Neuronal stem cell (in vitro differentiated cells): ENCODE data around the gene ADRA2A.
A peak's percentile ranks its signal among the peaks of the same experiment; 100 is the strongest.

Experiments
- DNase-seq: peaks from one replicate; pipeline ENCODE4 v3.0.0-alpha.2; 2013; ENCODE audit warnings: low spot score
- H2AFZ ChIP-seq: one replicate; pipeline ENCODE4 v1.6.1; 2013; ENCODE audit warnings: mild to moderate bottlenecking, low read length, inconsistent platforms
- H2AK5ac ChIP-seq: 2 replicates; pipeline ENCODE4 v1.6.1; 2013; ENCODE audit warnings: low read depth, mild to moderate bottlenecking, inconsistent platforms, low read length, moderate library complexity, mixed read lengths
- H2BK120ac ChIP-seq: 2 replicates; pipeline ENCODE4 v1.6.1; 2013; ENCODE audit warnings: low read depth, mild to moderate bottlenecking, inconsistent platforms, low read length, moderate library complexity, mixed read lengths
- H2BK12ac ChIP-seq: one replicate; pipeline ENCODE4 v1.6.1; 2013; ENCODE audit warnings: low read length, inconsistent platforms
- H2BK15ac ChIP-seq: 2 replicates; pipeline ENCODE4 v1.6.1; 2013; ENCODE audit warnings: mild to moderate bottlenecking, low read length, inconsistent platforms, mixed read lengths
- H2BK5ac ChIP-seq: one replicate; pipeline ENCODE4 v1.6.1; 2013; ENCODE audit warnings: inconsistent platforms, mild to moderate bottlenecking, low read length, moderate library complexity
- H3K14ac ChIP-seq: one replicate; pipeline ENCODE4 v1.6.1; 2013; ENCODE audit warnings: low read length, inconsistent platforms
- H3K18ac ChIP-seq: 2 replicates; pipeline ENCODE4 v1.6.1; 2013; ENCODE audit warnings: low read length, inconsistent platforms
- H3K23ac ChIP-seq: 2 replicates; pipeline ENCODE4 v1.6.1; 2013; ENCODE audit warnings: low read depth, mild to moderate bottlenecking, mixed read lengths, low read length, inconsistent platforms; ENCODE audit not compliant: poor library complexity
- H3K27ac ChIP-seq: replicated peaks from 3 replicates; pipeline ENCODE4 v1.5.1; 2013; ENCODE audit warnings: low read length, inconsistent platforms
- H3K27me3 ChIP-seq, 3 experiments: 2 replicates each; pipeline ENCODE4 v1.6.1; 2013; ENCODE audit warnings: low read length in 3 of 3, mild to moderate bottlenecking in 2 of 3, inconsistent platforms in 1 of 3, low read depth in 1 of 3, mixed read lengths in 1 of 3, moderate library complexity in 1 of 3; ENCODE audit not compliant: control insufficient read depth in 3 of 3, insufficient read depth in 3 of 3
- H3K36me3 ChIP-seq, 2 donors: replicated peaks in 1 of 2; 2 replicates each; pipeline ENCODE4 v1.6.1; 2013; ENCODE audit warnings: low read length in 2 of 2; ENCODE audit not compliant: control insufficient read depth in 2 of 2, insufficient read depth in 2 of 2
- H3K4ac ChIP-seq: 2 replicates; pipeline ENCODE4 v1.6.1; 2013; ENCODE audit warnings: inconsistent platforms, mild to moderate bottlenecking, low read length, moderate library complexity
- H3K4me1 ChIP-seq, 2 donors: 1 replicate in 1 of 2; 2 replicates in 1 of 2; pipeline ENCODE4 v1.6.1; 2013; ENCODE audit warnings: low read length in 2 of 2, low read depth in 1 of 2; ENCODE audit not compliant: control insufficient read depth in 2 of 2, insufficient read depth in 1 of 2
- H3K4me2 ChIP-seq: one replicate; pipeline ENCODE4 v1.6.1; 2013; ENCODE audit warnings: mild to moderate bottlenecking, low read length, inconsistent platforms; ENCODE audit not compliant: insufficient read depth, poor library complexity, severe bottlenecking
- H3K4me3 ChIP-seq, 2 donors: 2 replicates each; pipeline ENCODE4 v1.5.1; 2013; ENCODE audit warnings: low read length in 2 of 2, mild to moderate bottlenecking in 2 of 2, inconsistent platforms in 1 of 2, moderate library complexity in 1 of 2
- H3K79me1 ChIP-seq: one replicate; pipeline ENCODE4 v1.6.1; 2013; ENCODE audit warnings: low read depth, mild to moderate bottlenecking, inconsistent platforms, low read length, moderate library complexity
- H3K9ac ChIP-seq: one replicate; pipeline ENCODE4 v1.6.1; 2013; ENCODE audit warnings: mild to moderate bottlenecking, low read depth, low read length, inconsistent platforms; ENCODE audit not compliant: poor library complexity
- H3K9me3 ChIP-seq, 2 donors: replicated peaks in 1 of 2; 2 replicates each; pipeline versions ENCODE3 to v1.6.1; 2013; ENCODE audit warnings: low read length in 2 of 2, mild to moderate bottlenecking in 2 of 2, inconsistent platforms in 1 of 2, low read depth in 1 of 2, mixed read lengths in 1 of 2, moderate library complexity in 1 of 2; ENCODE audit not compliant: control insufficient read depth in 2 of 2, insufficient read depth in 1 of 2
- H4K8ac ChIP-seq: one replicate; pipeline ENCODE4 v1.6.1; 2013; ENCODE audit warnings: low read depth, mild to moderate bottlenecking, inconsistent platforms, low read length, moderate library complexity
- H4K91ac ChIP-seq: one replicate; pipeline ENCODE4 v1.6.1; 2013; ENCODE audit warnings: low read length, low read depth, mild to moderate bottlenecking, inconsistent platforms; ENCODE audit not compliant: poor library complexity
- WGBS, 2 donors: extraction: QIAGEN DNeasy Blood & Tissue Kit; methylation state at CpG; one replicate each; pipeline ENCODE4 v1.1.7; 2013; ENCODE audit warnings: missing lambda C conversion rate in 2 of 2, mixed read lengths in 1 of 2; ENCODE audit not compliant: insufficient read length in 2 of 2, insufficient replicate concordance in 1 of 2; ENCODE audit errors: extremely low coverage in 2 of 2; 5-methylcytosine and 5-hydroxymethylcytosine counted together

Gene ADRA2A

DNA sequence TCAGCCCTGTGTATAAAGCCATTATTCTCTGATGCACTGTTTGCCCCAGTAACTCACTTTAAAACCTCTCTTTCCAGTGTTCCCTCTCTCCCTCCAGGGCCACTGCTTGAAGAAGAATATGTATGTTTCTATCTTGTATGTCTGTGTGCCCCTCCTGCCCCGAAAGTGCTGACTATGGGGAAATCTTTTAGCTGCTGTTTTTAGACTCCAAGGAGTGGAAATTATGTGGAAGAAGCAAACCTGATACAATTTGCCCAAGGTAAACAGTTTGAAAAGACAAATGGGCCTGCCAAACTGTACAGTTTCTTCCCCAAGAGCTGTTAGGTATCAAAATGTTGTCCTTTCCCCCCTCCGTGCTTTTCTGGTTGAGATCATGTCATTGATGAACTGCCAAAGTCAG, 3.4 kb downstream of the ADRA2A start:
- Histone ChIP-seq H2AFZ (no peak overlapping the region), H3K14ac (no peak overlapping the region), H3K18ac (no peak overlapping the region), H2BK120ac (no peak overlapping the region), H3K27me3 (peaks cover 9 to 62% (median 32%) of the 10 kb centered on the region in 3 experiments), H2BK12ac (no peak overlapping the region), H2BK15ac (no peak overlapping the region), H3K9ac (no peak overlapping the region), H4K8ac (no peak overlapping the region), H3K9me3 (peaks cover 0 to 10% of the 10 kb centered on the region in 2 donors), H3K4me3 (no peak overlapping the region), H3K79me1 (no peaks in the 10 kb centered on the region), H3K4me2 (no peak overlapping the region), H3K36me3 (no peaks in the 10 kb centered on the region), H2AK5ac (no peak overlapping the region), H3K23ac (no peak overlapping the region), H3K27ac (no peak overlapping the region), H3K4ac (no peak overlapping the region), H3K4me1 (peaks cover 3 to 6% of the 10 kb centered on the region in 2 donors), H4K91ac (no peak overlapping the region), H2BK5ac (no peak overlapping the region)
- DNase-seq = no peak
- no CpG with 5 or more reads among the region's 2 CpGs for WGBS, 2 donors

DNA sequence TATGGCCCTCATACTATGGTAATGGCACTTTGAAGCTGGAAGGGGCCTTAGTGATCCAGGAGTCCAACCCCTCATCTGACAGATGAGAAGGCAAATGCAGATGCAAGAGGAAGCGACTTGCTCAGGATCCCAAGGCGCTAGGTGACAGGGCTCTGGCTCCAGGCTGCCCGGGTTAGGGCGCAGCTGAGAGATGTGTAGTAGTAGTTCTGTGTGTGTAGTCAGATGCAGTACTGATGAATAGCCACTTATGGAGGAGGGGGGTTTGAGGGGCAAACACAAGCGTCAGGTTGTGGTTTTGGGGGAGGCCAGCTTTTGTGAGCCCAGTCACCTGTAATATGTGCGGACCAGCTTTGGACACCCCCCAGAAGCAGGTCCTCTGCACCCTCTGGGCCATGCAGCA, 4.8 kb downstream of the ADRA2A start:
- Histone ChIP-seq H3K27me3 (peaks cover 9 to 49% (median 32%) of the 10 kb centered on the region in 3 experiments), H2BK120ac (no peak overlapping the region), H2BK12ac (no peak overlapping the region), H3K9me3 (peaks cover 0 to 10% of the 10 kb centered on the region in 2 donors), H3K27ac (no peak overlapping the region), H3K79me1 (no peaks in the 10 kb centered on the region), H2AFZ (no peak overlapping the region), H3K4me1 (peaks cover 0 to 3% of the 10 kb centered on the region in 2 donors), H3K18ac (no peak overlapping the region), H2BK5ac (no peak overlapping the region), H4K91ac (no peak overlapping the region), H3K14ac (no peak overlapping the region), H3K36me3 (no peaks in the 10 kb centered on the region), H2AK5ac (no peak overlapping the region), H3K9ac (no peak overlapping the region), H3K4me2 (no peak overlapping the region), H3K4ac (no peak overlapping the region), H3K4me3 (no peak overlapping the region), H2BK15ac (no peak overlapping the region), H3K23ac (no peak overlapping the region), H4K8ac (no peak overlapping the region)
- no peak for DNase-seq
- WGBS, 2 donors = no CpG with 5 or more reads among the region's 6 CpGs

DNA sequence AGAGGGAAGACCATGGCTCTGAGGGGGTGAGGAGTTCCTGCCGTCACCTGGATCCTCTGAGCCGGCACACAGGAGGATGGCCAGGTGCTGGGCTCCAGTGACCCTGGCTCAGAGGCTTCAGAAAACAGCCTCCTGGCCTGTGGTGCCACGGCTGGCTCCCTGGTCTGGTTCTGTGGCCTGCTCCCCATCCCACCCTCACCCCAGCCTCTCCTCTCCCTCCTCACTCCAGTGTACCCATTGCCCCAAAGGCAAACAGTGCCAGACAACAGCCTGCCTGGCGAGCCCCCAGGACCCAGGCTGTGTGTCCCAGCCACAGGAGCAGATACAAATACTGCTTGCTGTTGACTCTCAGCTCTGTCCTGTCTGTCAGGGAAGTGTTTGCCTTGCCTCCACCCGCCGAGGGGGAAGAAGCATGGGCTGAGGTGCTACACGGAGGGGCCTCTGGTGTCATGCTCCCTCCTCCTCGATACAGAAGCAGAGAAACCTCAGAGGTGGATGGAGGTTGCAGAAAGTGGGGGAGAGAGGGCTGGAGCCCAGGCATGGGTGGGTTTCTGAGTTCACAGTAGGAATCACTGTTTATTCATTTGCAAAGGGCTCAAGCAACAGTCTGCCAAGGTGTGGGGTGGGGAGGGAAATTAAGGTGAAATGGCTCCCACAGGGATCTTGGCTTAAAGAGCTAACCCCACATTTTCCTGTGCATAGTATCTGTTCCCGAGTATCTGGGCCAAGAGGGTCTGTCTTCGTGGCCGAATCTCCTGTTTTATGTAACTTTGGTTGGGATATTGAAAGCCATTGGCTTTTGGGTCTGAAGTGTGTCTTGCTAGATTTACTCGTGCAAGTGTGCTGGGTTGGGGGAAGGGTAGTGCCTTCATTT, 5.5 kb downstream of the ADRA2A start:
- Histone ChIP-seq H3K27me3 (peaks cover 9 to 42% (median 27%) of the 10 kb centered on the region in 3 experiments), H2BK12ac (no peak overlapping the region), H3K27ac (no peak overlapping the region), H2BK15ac (no peak overlapping the region), H3K4me2 (no peak overlapping the region), H2BK5ac (no peak overlapping the region), H2AFZ (no peak overlapping the region), H3K14ac (no peak overlapping the region), H3K9me3 (peaks cover 0 to 10% of the 10 kb centered on the region in 2 donors), H3K9ac (no peak overlapping the region), H4K8ac (no peak overlapping the region), H2BK120ac (no peak overlapping the region), H3K4me1 (peaks cover 0 to 3% of the 10 kb centered on the region in 2 donors), H3K4ac (no peak overlapping the region), H4K91ac (no peak overlapping the region), H3K79me1 (no peaks in the 10 kb centered on the region), H3K4me3 (no peak overlapping the region), H3K23ac (no peak overlapping the region), H3K36me3 (no peaks in the 10 kb centered on the region), H2AK5ac (peak overlapping the region; percentile 58), H3K18ac (peak overlapping the region; percentile 11)
- no peak for DNase-seq
- WGBS, 2 donors = no CpG with 5 or more reads among the region's 12 CpGs

DNA sequence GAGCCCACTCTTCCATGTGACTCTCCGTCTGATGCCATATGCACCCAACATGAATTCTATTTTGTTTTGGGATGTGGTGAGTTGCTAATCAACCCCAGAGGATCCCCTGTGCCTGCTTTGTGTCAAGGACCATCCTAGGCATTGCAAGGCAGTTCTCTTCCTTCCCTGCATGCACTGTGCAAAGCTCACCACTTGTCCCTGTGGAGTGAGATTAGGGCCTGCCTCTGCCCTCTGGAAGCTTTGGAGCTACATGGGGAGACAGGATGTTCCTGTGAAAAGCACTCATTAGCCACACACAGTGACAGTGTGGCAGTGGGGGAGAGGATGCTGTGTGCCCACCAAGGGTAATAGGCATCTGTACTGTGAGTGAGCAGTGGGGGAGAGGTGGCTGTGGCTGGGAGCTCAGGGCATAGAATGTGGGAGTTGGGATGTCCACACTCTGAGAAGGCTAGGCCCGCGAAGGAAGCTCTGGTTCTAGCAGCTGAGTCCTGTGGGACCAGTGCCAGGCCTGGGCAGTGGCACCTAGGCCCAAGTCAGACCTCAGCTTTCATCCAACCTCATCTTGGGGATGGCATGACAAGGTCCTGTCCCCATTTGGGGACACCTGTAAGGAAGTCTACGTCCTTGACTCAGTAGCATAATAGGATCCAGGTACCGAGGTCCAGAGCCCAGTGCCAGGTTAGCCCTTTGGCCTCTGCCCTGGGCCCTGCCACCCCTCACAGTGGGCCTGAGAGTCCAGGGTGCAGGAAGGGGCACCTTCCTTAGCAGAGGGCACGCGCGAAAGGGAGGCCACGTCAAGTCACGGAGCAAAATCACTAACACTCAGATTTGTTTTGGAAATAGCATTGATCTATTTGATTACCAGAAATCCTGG, 6.6 kb downstream of the ADRA2A start:
- Histone ChIP-seq H2BK12ac (no peak overlapping the region), H2BK5ac (no peak overlapping the region), H2AK5ac (no peak overlapping the region), H4K8ac (no peak overlapping the region), H3K9me3 (peaks cover 0 to 5% of the 10 kb centered on the region in 2 donors), H2AFZ (no peak overlapping the region), H3K36me3 (no peaks in the 10 kb centered on the region), H3K18ac (no peak overlapping the region), H2BK120ac (no peak overlapping the region), H3K79me1 (no peaks in the 10 kb centered on the region), H3K27me3 (peaks cover 2 to 32% (median 15%) of the 10 kb centered on the region in 3 experiments), H3K23ac (no peak overlapping the region), H3K4me2 (no peak overlapping the region), H3K4me1 (peaks cover 0 to 3% of the 10 kb centered on the region in 2 donors), H2BK15ac (peak overlapping the region; percentile 12), H3K4ac (no peak overlapping the region), H3K27ac (no peak overlapping the region), H3K9ac (no peak overlapping the region), H4K91ac (no peak overlapping the region), H3K14ac (peak overlapping the region; percentile 77), H3K4me3 (no peak overlapping the region)
- WGBS, 2 donors = no CpG with 5 or more reads among the region's 10 CpGs
- DNase-seq = no peak
